ENCODE measurements around the gene TERT.

TERT gene

DNA sequence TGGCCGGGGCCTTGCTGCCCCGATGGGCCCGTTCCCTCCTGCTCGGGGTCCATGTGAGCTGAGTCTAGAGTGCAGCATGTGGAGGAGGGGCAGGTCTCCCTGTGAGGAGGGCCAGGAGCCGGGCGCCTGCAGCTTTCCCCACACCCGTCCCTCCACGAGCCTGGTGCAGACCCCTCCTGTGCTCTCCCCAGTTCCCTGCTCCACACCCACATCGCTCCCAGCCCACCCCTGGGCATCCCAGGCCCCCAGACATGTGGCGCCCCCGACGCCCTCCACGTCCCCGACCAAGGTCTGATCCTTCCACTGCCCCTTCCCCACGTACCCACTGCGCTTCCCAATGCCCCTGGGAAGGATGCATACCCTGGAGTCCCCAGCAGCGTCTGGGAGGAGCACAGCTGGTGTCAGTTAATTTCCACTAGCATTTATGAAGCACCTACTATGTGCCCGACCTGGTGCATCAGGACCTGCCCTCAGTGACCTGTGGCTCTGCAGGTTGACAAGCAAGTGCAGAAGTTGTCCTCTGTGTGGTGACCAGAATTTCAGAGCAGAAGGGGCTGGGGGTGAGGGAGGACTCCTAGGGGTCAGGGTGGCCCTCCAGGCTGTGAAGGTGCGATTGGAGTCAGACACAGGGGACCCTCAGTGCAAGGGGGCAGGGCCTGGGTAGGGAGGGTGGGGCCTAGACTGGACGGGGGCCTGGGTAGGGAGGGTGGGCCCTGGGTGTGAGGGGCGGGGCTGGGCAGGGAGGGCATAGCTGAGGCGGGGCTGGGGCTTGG, 80.5 kb downstream of the TERT start:
- no peak overlapping the region for H3K27ac Mint-ChIP-seq

GRCh38 chr5:1213508-1214162, 81.2 kb downstream of the TERT start:
- Mint-ChIP-seq H3K9me3 (no peaks in the 10 kb centered on the region), H3K27ac (no peak overlapping the region), H3K36me3 (no peaks in the 10 kb centered on the region), H3K4me3 (no peak overlapping the region), H3K4me1 (no peaks in the 10 kb centered on the region)
- DNase-seq (ENCODE audit: low spot score in 2 of 2) (no peak), ATAC-seq (no peak)

More for the DNA sequence above, 80.5 kb downstream of the TERT start:
- Mint-ChIP-seq H3K9me3 (no peaks in the 10 kb centered on the region), H3K4me3 (no peak overlapping the region), H3K36me3 (no peaks in the 10 kb centered on the region), H3K4me1 (no peaks in the 10 kb centered on the region)
- ATAC-seq, result no peak
- no peak for DNase-seq (ENCODE audit: low spot score in 2 of 2)

DNA sequence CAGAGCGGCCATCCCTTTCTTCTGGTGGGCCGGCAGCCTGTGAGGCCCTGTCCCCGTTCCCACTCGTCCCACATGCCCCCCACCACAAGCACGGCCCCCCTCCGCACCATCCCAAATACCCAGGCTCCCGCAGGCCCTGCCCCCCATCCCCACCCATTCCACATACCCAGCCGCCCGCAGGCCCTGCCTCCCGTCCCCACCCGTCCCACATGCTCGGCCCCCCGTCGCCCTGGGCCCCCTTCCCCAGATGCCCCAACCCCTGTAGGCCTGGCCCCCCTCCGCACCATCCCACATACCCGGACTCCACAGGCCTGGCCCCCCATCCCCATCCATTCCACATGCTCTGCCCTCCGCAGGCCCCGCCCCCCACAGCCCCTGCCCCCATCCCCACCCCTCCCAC, 82.0 kb downstream of the TERT start:
- Mint-ChIP-seq H3K4me1 (no peaks in the 10 kb centered on the region), H3K36me3 (no peaks in the 10 kb centered on the region), H3K27ac (no peak overlapping the region), H3K4me3 (no peak overlapping the region), H3K9me3 (no peaks in the 10 kb centered on the region)
- DNase-seq (ENCODE audit: low spot score in 2 of 2), result no peak
- no peak for ATAC-seq

DNA sequence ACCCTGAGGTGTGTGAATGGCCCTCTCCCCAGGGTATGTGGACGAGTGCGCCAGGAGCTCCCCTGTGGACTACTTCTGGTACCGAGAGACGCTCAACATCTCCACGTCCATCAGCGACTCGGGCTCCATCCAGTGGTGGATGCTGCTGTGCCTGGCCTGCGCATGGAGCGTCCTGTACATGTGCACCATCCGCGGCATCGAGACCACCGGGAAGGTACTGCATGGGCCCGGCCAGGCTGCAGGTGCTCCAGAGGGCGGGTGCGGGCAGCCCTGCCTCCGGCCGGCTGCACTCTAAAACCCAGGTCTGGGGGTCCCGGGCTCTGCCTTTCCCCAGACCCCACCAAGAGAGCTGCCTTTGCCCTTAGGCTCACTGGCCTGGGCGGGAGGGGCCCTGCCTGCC, 82.6 kb downstream of the TERT start:
- DNase-seq (ENCODE audit: low spot score in 2 of 2) (no peak), ATAC-seq (no peak)
- no peaks in the 10 kb centered on the region for H3K4me1 Mint-ChIP-seq
- no peak overlapping the region for H3K4me3 Mint-ChIP-seq
- H3K36me3 Mint-ChIP-seq, result no peaks in the 10 kb centered on the region
- H3K9me3 Mint-ChIP-seq, result no peaks in the 10 kb centered on the region
- H3K27ac Mint-ChIP-seq, result no peak overlapping the region

GRCh38 chr5:1211701-1212100, 83.2 kb downstream of the TERT start:
- H3K27ac Mint-ChIP-seq, result no peak overlapping the region
- H3K36me3 Mint-ChIP-seq, result no peaks in the 10 kb centered on the region
- DNase-seq (ENCODE audit: low spot score in 2 of 2), result no peak
- no peaks in the 10 kb centered on the region for H3K4me1 Mint-ChIP-seq
- H3K9me3 Mint-ChIP-seq, result no peaks in the 10 kb centered on the region
- no peak for ATAC-seq
- H3K4me3 Mint-ChIP-seq, result no peak overlapping the region

DNA sequence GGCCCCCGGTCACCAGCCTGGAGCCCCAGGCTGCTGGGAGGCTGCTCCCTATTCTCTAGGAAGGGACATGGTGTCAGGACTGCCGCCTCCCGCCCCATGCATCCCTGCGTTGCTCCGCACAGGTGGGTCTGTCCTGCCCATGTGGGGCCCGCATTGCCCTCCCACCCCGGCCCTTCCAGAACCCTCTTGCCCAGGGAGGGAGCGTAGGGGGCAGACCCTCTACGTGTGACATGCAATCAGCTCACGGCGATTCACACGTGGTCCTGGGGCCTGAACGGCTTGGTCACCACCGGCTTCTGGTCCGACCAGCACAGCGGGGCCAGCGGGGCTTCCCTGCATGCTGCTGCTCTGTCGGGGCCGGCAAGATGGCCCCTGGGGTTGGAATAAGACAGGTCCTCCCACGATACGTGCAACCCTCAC, 84.0 kb downstream of the TERT start:
- no peaks in the 10 kb centered on the region for H3K9me3 Mint-ChIP-seq
- DNase-seq (ENCODE audit: low spot score in 2 of 2) (no peak), ATAC-seq (no peak)
- no peak overlapping the region for H3K27ac Mint-ChIP-seq
- H3K4me3 Mint-ChIP-seq, result no peak overlapping the region
- no peaks in the 10 kb centered on the region for H3K36me3 Mint-ChIP-seq
- H3K4me1 Mint-ChIP-seq, result no peaks in the 10 kb centered on the region

GRCh38 chr5:1209896-1210776, 84.7 kb downstream of the TERT start:
- Mint-ChIP-seq H3K27ac (no peak overlapping the region), H3K4me1 (no peaks in the 10 kb centered on the region), H3K4me3 (no peak overlapping the region), H3K36me3 (no peaks in the 10 kb centered on the region), H3K9me3 (no peaks in the 10 kb centered on the region)
- no peak for DNase-seq (ENCODE audit: low spot score in 2 of 2)
- ATAC-seq, result no peak

GRCh38 chr5:1209489-1209852, 85.4 kb downstream of the TERT start:
- Mint-ChIP-seq H3K9me3 (no peaks in the 10 kb centered on the region), H3K4me1 (no peaks in the 10 kb centered on the region), H3K4me3 (no peak overlapping the region), H3K27ac (no peak overlapping the region), H3K36me3 (no peaks in the 10 kb centered on the region)
- ATAC-seq, result no peak
- DNase-seq (ENCODE audit: low spot score in 2 of 2), result no peak

- ATAC-seq, result no peak
- Mint-ChIP-seq H3K27ac (no peak overlapping the region), H3K9me3 (no peaks in the 10 kb centered on the region), H3K4me3 (no peak overlapping the region), H3K36me3 (no peaks in the 10 kb centered on the region), H3K4me1 (no peaks in the 10 kb centered on the region)
- DNase-seq (ENCODE audit: low spot score in 2 of 2), result no peak
Observed at GRCh38 chr5:1208743-1209488, 86.0 kb downstream of the TERT start.

- ATAC-seq (no peak), DNase-seq (ENCODE audit: low spot score in 2 of 2) (no peak)
- no peaks in the 10 kb centered on the region for H3K9me3 Mint-ChIP-seq
- no peaks in the 10 kb centered on the region for H3K36me3 Mint-ChIP-seq
- H3K27ac Mint-ChIP-seq, result no peak overlapping the region
- no peak overlapping the region for H3K4me3 Mint-ChIP-seq
- H3K4me1 Mint-ChIP-seq, result no peaks in the 10 kb centered on the region
Observed at GRCh38 chr5:1208221-1208742, 86.6 kb downstream of the TERT start.

- H3K4me3 Mint-ChIP-seq, result no peak overlapping the region
- H3K27ac Mint-ChIP-seq, result no peak overlapping the region
- no peaks in the 10 kb centered on the region for H3K36me3 Mint-ChIP-seq
- no peaks in the 10 kb centered on the region for H3K4me1 Mint-ChIP-seq
- DNase-seq (ENCODE audit: low spot score in 2 of 2) (no peak), ATAC-seq (no peak)
- H3K9me3 Mint-ChIP-seq, result no peaks in the 10 kb centered on the region
Observed at GRCh38 chr5:1207555-1207954, 87.3 kb downstream of the TERT start.

GRCh38 chr5:1206521-1207412, 88.1 kb downstream of the TERT start:
- H3K36me3 Mint-ChIP-seq, result no peaks in the 10 kb centered on the region
- DNase-seq (ENCODE audit: low spot score in 2 of 2), result no peak
- no peak overlapping the region for H3K4me3 Mint-ChIP-seq
- H3K4me1 Mint-ChIP-seq, result no peaks in the 10 kb centered on the region
- no peak for ATAC-seq
- no peak overlapping the region for H3K27ac Mint-ChIP-seq
- no peaks in the 10 kb centered on the region for H3K9me3 Mint-ChIP-seq

DNA sequence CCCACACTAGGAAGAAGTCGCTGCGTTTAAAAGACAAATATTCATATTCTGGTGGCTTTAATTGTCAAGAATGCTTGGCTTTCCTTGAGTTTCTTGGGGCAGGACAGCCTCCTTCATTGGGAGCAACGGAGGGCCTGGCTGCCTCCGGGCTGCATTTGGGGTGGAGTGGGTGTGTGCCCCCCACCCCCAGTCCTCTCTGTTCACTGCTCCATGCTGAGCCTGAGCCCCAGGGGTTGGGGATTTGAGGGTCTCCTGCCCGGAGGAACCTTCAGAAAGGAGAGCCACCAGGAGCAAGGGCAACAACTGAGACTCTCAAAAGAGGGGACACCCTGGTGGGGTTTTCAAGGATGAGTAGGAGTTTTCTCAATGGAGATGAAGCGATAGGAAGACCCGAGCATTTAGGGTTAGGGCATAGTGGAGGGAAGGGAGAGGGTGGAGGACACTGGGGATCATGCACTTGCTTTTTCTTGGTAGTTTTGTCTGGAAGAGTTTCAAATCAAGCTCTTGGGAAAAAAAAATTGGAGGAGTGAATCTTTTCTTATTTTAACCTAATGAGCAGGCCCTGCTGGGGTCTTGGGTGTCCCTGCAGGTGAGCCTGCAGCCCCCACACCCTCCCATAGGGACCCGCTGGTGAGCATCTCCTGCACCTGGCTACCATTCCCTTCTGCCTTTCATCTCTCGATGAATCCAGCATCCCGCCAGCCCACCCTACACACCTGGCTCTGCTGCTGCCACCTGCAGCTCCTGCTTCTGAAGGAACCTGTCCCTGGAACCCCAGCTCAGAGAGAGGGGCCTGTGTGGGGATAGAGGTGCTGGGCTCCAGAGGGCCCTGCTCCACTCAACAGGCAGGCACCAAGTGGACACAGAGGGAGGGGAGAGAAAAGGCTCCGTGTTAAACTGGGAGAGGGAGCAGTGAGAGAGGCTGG, 89.3 kb downstream of the TERT start:
- no peaks in the 10 kb centered on the region for H3K9me3 Mint-ChIP-seq
- ATAC-seq (no peak), DNase-seq (ENCODE audit: low spot score in 2 of 2) (no peak)
- H3K27ac Mint-ChIP-seq, result no peak overlapping the region
- no peaks in the 10 kb centered on the region for H3K4me1 Mint-ChIP-seq
- H3K4me3 Mint-ChIP-seq, result no peak overlapping the region
- H3K36me3 Mint-ChIP-seq, result no peaks in the 10 kb centered on the region
